Smooth muscle cell (in vitro differentiated cells): ENCODE data around the gene CRIP3. TPM values are rescaled to one million over a fixed set of nuclear protein-coding genes. Genes with fewer than 3 reads are reported as not detected.

Source experiments
- DNase-seq: peaks from one replicate; lab custom pipeline; 2025; ENCODE audit not compliant: unreplicated experiment; lab: John Stamatoyannopoulos, UW
- H2AFZ ChIP-seq: fragments of 200-600 bp; sonication (generic); 2 replicates; pipeline ENCODE4 v1.6.0; 2016; ENCODE audit warnings: antibody characterized with exemption, low read depth, mild to moderate bottlenecking
- H3F3A ChIP-seq: fragments of 200-600 bp; sonication (generic); 2 replicates; pipeline ENCODE4 v1.6.0; 2017; ENCODE audit warnings: antibody characterized with exemption, low read depth
- H3K27ac ChIP-seq: fragments of 200-600 bp; sonication (generic); 2 replicates; pipeline ENCODE4 v1.5.1; 2016; ENCODE audit warnings: low read depth, mild to moderate bottlenecking
- H3K27me3 ChIP-seq: fragments of 200-600 bp; sonication (generic); 2 replicates; pipeline ENCODE4 v1.6.1; 2016; ENCODE audit warnings: low read depth, mild to moderate bottlenecking
- H3K36me3 ChIP-seq: fragments of 200-600 bp; sonication (generic); 2 replicates; pipeline ENCODE4 v1.5.1; 2016; ENCODE audit warnings: low read depth
- H3K4me1 ChIP-seq: fragments of 200-600 bp; sonication (generic); 2 replicates; pipeline ENCODE4 v1.5.1; 2016; ENCODE audit warnings: low read depth
- H3K4me2 ChIP-seq: fragments of 200-600 bp; sonication (generic); 2 replicates; pipeline ENCODE4 v1.6.0; 2016; ENCODE audit warnings: mild to moderate bottlenecking
- H3K4me3 ChIP-seq: fragments of 200-600 bp; sonication (generic); 2 replicates; pipeline ENCODE4 v1.5.1; 2016; ENCODE audit warnings: mild to moderate bottlenecking
- H3K79me2 ChIP-seq: fragments of 200-600 bp; sonication (generic); 2 replicates; pipeline ENCODE4 v1.6.0; 2016; ENCODE audit warnings: low read depth, mild to moderate bottlenecking
- H3K9ac ChIP-seq: fragments of 200-600 bp; sonication (generic); 2 replicates; pipeline ENCODE4 v1.6.0; 2016; ENCODE audit warnings: low read depth
- H3K9me3 ChIP-seq: fragments of 200-600 bp; sonication (generic); replicated peaks from 2 replicates; pipeline ENCODE4 v1.5.1; 2016; ENCODE audit warnings: low read depth
- H4K20me1 ChIP-seq: fragments of 200-600 bp; sonication (generic); 2 replicates; pipeline ENCODE4 v1.6.0; 2016; ENCODE audit warnings: low read depth
- WGBS: methylation state at CpG from one replicate; pipeline ENCODE4 v1.1.7; 2016; ENCODE audit warnings: low lambda C conversion rate; 5-methylcytosine and 5-hydroxymethylcytosine counted together
- polyA plus RNA-seq: library from polyadenylated mRNA; unstranded; fragments of >200 nt; fragmentation: Nextera tagmentation; extraction: Ambion mirVana; gene quantifications from 2 replicates; pipeline ENCODE4 v1.2.1, GENCODE V29; 2016
- total RNA-seq: library from RNA; depleted of rRNA; stranded (reverse); fragments of >200 nt; gene quantifications from 2 replicates; pipeline ENCODE4 v1.2.3, GENCODE V29; 2014
- TF ChIP-seq, protein P1 (sequence below): fragments of 200-600 bp; sonication (generic); IDR thresholded peaks from 2 replicates; pipeline ENCODE4 v1.5.1; 2017; ENCODE audit warnings: borderline replicate concordance, mild to moderate bottlenecking, antibody characterized with exemption; ENCODE audit not compliant: insufficient read depth, poor library complexity, severe bottlenecking

CRIP3 gene
- total and polyA plus RNA-seq, 2 experiments from 2014 or later: not detected

DNA sequence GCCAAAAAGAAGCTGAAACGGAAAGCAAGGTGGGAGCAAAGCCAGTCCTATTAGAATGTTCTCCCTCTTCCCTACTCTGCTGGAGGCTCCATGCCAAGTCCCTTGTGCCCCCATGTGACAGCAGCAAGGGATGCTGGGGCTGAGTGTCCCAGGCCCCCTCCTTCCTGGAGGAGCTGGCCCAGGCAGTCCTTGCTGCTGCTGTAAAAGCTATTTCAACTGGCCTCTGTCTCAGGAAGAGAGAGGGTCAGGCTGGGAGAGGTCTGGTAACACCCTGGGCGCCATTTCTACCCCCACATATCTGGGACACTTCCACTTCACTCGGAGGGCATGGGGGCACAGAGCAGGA is 40.3 kb downstream of the CRIP3 start:
- H3K4me3 ChIP-seq: no peak overlapping the region
- 79% methylated on average over 3 of the region's 3 CpGs for WGBS
- DNase-seq: no peak
- H3K27ac ChIP-seq: no peak overlapping the region
- H4K20me1 ChIP-seq: no peaks in the 10 kb centered on the region
- no peaks in the 10 kb centered on the region for H3K36me3 ChIP-seq
- TF ChIP-seq, protein P1, sequence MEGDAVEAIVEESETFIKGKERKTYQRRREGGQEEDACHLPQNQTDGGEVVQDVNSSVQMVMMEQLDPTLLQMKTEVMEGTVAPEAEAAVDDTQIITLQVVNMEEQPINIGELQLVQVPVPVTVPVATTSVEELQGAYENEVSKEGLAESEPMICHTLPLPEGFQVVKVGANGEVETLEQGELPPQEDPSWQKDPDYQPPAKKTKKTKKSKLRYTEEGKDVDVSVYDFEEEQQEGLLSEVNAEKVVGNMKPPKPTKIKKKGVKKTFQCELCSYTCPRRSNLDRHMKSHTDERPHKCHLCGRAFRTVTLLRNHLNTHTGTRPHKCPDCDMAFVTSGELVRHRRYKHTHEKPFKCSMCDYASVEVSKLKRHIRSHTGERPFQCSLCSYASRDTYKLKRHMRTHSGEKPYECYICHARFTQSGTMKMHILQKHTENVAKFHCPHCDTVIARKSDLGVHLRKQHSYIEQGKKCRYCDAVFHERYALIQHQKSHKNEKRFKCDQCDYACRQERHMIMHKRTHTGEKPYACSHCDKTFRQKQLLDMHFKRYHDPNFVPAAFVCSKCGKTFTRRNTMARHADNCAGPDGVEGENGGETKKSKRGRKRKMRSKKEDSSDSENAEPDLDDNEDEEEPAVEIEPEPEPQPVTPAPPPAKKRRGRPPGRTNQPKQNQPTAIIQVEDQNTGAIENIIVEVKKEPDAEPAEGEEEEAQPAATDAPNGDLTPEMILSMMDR: no peak
- no peaks in the 10 kb centered on the region for H3K9me3 ChIP-seq
- no peaks in the 10 kb centered on the region for H3K79me2 ChIP-seq
- no peak overlapping the region for H3K9ac ChIP-seq
- H3K4me2 ChIP-seq: no peak overlapping the region
- no peaks in the 10 kb centered on the region for H3F3A ChIP-seq
- H3K4me1 ChIP-seq: peaks cover 10% of the 10 kb centered on the region
- H2AFZ ChIP-seq: peak overlapping the region; percentile 66
- peaks cover 11% of the 10 kb centered on the region for H3K27me3 ChIP-seq

DNA sequence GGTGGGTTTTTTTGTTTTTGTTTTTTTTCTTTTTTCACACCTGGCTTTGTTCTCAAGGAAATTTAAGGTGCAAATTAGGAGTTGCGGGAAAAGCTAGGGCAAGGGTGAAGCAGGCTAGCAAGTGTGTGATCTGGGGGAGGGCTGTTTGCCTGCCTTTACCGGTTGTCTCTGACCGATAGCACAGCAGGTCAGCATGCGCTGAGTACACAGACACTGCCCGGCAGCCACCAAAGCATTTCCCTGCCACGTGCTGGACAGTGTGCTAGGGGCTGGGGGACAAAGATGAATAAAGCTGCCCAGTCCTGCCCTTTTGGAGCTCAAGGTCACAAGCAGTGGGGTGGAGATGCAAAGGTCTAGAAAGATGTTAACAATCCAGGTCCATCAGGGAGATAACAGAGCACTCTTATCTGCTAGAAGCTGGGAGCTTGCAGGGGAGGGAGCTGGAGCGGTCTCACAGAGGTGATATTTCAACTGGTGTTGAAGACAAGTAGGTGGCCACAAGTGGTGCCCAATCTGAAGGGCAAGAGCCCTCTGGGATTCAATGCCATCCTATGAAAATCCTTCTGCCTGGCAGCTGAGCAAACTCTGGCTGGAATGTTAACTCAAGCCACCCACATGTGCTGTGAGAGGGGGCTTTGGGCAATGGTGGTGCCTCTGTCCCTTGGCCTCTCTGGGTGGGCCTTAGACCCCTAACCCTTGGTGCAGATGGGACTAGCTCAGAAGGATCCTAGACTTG is 40.8 kb downstream of the CRIP3 start:
- no peaks in the 10 kb centered on the region for H3K79me2 ChIP-seq
- no peaks in the 10 kb centered on the region for H4K20me1 ChIP-seq
- no peak overlapping the region for H3K4me2 ChIP-seq
- H3K27me3 ChIP-seq: peaks cover 7% of the 10 kb centered on the region
- no peak for DNase-seq
- no peak overlapping the region for H2AFZ ChIP-seq
- TF ChIP-seq, protein P1: no peak
- 45% methylated on average over 7 of the region's 7 CpGs for WGBS
- H3K27ac ChIP-seq: no peak overlapping the region
- no peaks in the 10 kb centered on the region for H3K36me3 ChIP-seq
- no peak overlapping the region for H3K4me3 ChIP-seq
- H3K4me1 ChIP-seq: peaks cover 10% of the 10 kb centered on the region
- H3K9me3 ChIP-seq: no peaks in the 10 kb centered on the region
- no peak overlapping the region for H3K9ac ChIP-seq
- H3F3A ChIP-seq: no peaks in the 10 kb centered on the region

DNA sequence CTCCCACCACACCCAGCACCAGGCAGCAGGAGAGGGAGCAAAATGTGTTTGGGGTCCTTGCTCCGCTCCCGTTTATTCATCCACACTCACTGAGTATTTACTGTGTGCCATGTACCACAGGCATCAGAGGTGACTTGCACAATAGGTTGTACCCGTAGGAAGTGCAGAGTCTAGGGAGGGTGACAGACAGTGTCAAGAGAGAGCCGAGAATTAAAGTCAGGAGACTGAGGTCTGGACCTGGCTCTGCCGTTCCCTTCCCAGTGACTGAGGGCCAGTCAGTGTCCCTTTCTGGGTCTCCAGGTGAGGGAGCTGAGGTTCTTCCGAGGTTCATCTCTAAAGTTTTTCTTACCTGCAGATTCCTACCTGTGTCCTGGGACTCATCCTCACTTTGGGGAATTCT is 43.1 kb downstream of the CRIP3 start:
- no peaks in the 10 kb centered on the region for H3K79me2 ChIP-seq
- peaks cover 10% of the 10 kb centered on the region for H3K4me1 ChIP-seq
- no peaks in the 10 kb centered on the region for H3K36me3 ChIP-seq
- H3K4me3 ChIP-seq: no peak overlapping the region
- H3K9ac ChIP-seq: no peak overlapping the region
- H2AFZ ChIP-seq: no peak overlapping the region
- H3K27ac ChIP-seq: no peak overlapping the region
- H4K20me1 ChIP-seq: no peaks in the 10 kb centered on the region
- TF ChIP-seq, protein P1: no peak
- no peaks in the 10 kb centered on the region for H3K27me3 ChIP-seq
- no peak overlapping the region for H3K4me2 ChIP-seq
- H3K9me3 ChIP-seq: no peaks in the 10 kb centered on the region
- DNase-seq: no peak
- 83% methylated on average over 6 of the region's 6 CpGs for WGBS
- H3F3A ChIP-seq: no peaks in the 10 kb centered on the region

DNA sequence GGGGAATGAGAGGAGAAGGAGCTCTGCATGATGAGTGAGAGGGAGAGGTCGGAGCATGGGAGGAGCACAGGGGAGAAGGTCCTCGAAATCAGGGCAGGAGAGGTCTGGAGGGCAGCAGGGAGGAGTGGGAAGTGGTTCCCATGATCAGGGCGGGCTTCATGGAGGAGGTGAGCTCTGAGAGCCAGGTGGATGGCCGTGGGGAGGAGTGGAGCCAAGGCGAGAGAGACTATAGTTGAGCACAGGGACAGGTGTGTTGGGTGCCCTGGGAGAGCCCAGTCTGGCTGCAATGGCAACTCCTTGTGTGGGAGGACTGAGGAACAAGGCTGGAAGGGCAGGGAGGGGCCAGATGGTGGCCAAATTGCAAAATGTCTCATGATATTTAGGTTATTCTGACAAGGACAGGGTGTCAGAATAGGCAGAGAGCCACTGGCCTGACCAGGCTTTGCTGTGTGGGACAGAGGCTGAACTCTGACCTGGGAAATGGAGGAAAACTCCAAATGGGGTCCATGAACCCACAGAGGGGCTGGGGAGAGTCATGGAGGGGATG is 44.0 kb downstream of the CRIP3 start:
- H2AFZ ChIP-seq: no peak overlapping the region
- H3K9ac ChIP-seq: no peak overlapping the region
- peaks cover 6% of the 10 kb centered on the region for H3K4me1 ChIP-seq
- DNase-seq: no peak
- WGBS: 90% methylated on average over 5 of the region's 5 CpGs
- no peaks in the 10 kb centered on the region for H3F3A ChIP-seq
- H3K4me2 ChIP-seq: no peak overlapping the region
- no peaks in the 10 kb centered on the region for H3K79me2 ChIP-seq
- no peaks in the 10 kb centered on the region for H3K36me3 ChIP-seq
- H3K27me3 ChIP-seq: no peaks in the 10 kb centered on the region
- no peak overlapping the region for H3K4me3 ChIP-seq
- TF ChIP-seq, protein P1: no peak
- no peak overlapping the region for H3K27ac ChIP-seq
- H4K20me1 ChIP-seq: no peaks in the 10 kb centered on the region
- H3K9me3 ChIP-seq: no peaks in the 10 kb centered on the region
